ENCODE data around the gene LCLAT1.
"Not testable (repeated sequence)": the region's sequence is repeated elsewhere in the genome, so short reads cannot be mapped to it uniquely, and the experiment has no call there.

Gene LCLAT1

GRCh38 chr2:30456106-30456505 lies 9.1 kb downstream of the LCLAT1 start:
- DNase-seq = no peak

- no peak for DNase-seq
Measured at GRCh38 chr2:30456579-30456978, 9.5 kb downstream of the LCLAT1 start.

- no peak for DNase-seq
Measured at GRCh38 chr2:30457296-30457695, 10.2 kb downstream of the LCLAT1 start.

- DNase-seq = no peak
Measured at GRCh38 chr2:30459140-30459539, 12.1 kb downstream of the LCLAT1 start.

- DNase-seq = no peak
Measured at GRCh38 chr2:30462131-30462857, 15.2 kb downstream of the LCLAT1 start.

- DNase-seq = no peak
Measured at GRCh38 chr2:30463535-30463934, 16.5 kb downstream of the LCLAT1 start.

- no peak for DNase-seq
Measured at GRCh38 chr2:30464544-30465170, 17.6 kb downstream of the LCLAT1 start.

- no peak for DNase-seq
Measured at GRCh38 chr2:30465171-30465545, 18.1 kb downstream of the LCLAT1 start.

GRCh38 chr2:30466216-30466615 lies 19.2 kb downstream of the LCLAT1 start:
- DNase-seq = no peak

GRCh38 chr2:30467062-30467826 lies 20.2 kb downstream of the LCLAT1 start:
- DNase-seq = not testable (repeated sequence)

- DNase-seq = no peak
Measured at GRCh38 chr2:30470426-30470825, 23.4 kb downstream of the LCLAT1 start.

- DNase-seq = no peak
Measured at GRCh38 chr2:30472326-30472725, 25.3 kb downstream of the LCLAT1 start.

- no peak for DNase-seq
Measured at GRCh38 chr2:30475542-30475941, 28.5 kb downstream of the LCLAT1 start.

- DNase-seq = no peak
Measured at GRCh38 chr2:30476636-30477035, 29.6 kb downstream of the LCLAT1 start.

GRCh38 chr2:30480703-30481322 lies 33.8 kb downstream of the LCLAT1 start:
- no peak for DNase-seq

- DNase-seq = no peak
Measured at GRCh38 chr2:30481323-30481800, 34.3 kb downstream of the LCLAT1 start.

- DNase-seq = no peak
Measured at GRCh38 chr2:30482011-30482410, 35.0 kb downstream of the LCLAT1 start.

- DNase-seq = no peak
Measured at GRCh38 chr2:30484145-30484544, 37.1 kb downstream of the LCLAT1 start.

GRCh38 chr2:30484995-30485394 lies 37.9 kb downstream of the LCLAT1 start:
- no peak for DNase-seq

- no peak for DNase-seq
Measured at GRCh38 chr2:30486655-30487054, 39.6 kb downstream of the LCLAT1 start.

- no peak for DNase-seq
Measured at GRCh38 chr2:30487603-30488002, 40.6 kb downstream of the LCLAT1 start.

GRCh38 chr2:30488012-30488659 lies 41.1 kb downstream of the LCLAT1 start:
- peak in 1 of 5 experiments; percentile 42 for DNase-seq

- DNase-seq = no peak
Measured at GRCh38 chr2:30491225-30491624, 44.2 kb downstream of the LCLAT1 start.
